Dermis microvascular lymphatic vessel endothelial cell (primary cell): Measurements from ENCODE around the gene NCKAP5. TPM values are rescaled to one million over a fixed set of nuclear protein-coding genes. Genes with fewer than 3 reads are reported as not detected.

Experiments
- DNase-seq, 2 donors: peaks; one replicate each; pipeline versions ENCODE4 v3.0.0 to v3.0.0-alpha.2; 2010; ENCODE audit warnings: low read depth in 2 of 2
- total RNA-seq: library from RNA; depleted of rRNA; stranded (reverse); fragments of >200 nt; gene quantifications from 2 replicates; pipeline ENCODE4 v1.2.1, GENCODE V29; 2014

NCKAP5 gene
- total RNA-seq, 1 donor from 2014 or later: under 0.01 TPM

GRCh38 chr2:133341575-133341974, 226.7 kb downstream of the NCKAP5 start:
- DNase-seq: no peak

GRCh38 chr2:133338224-133338623, 230.0 kb downstream of the NCKAP5 start:
- DNase-seq: no peak

- no peak for DNase-seq
Observed at GRCh38 chr2:133334923-133335322, 233.3 kb downstream of the NCKAP5 start.

- no peak for DNase-seq
Observed at GRCh38 chr2:133333181-133333580, 235.1 kb downstream of the NCKAP5 start.

- no peak for DNase-seq
Observed at GRCh38 chr2:133331436-133331835, 236.8 kb downstream of the NCKAP5 start.

- no peak for DNase-seq
Observed at GRCh38 chr2:133326652-133327397, 241.4 kb downstream of the NCKAP5 start.

- peak in 1 of 2 donors; percentile 9 for DNase-seq
Observed at GRCh38 chr2:133324150-133324561, 244.1 kb downstream of the NCKAP5 start.

GRCh38 chr2:133322909-133323308, 245.4 kb downstream of the NCKAP5 start:
- no peak for DNase-seq

GRCh38 chr2:133317178-133317577, 251.1 kb downstream of the NCKAP5 start:
- DNase-seq: no peak

- no peak for DNase-seq
Observed at GRCh38 chr2:133316557-133316956, 251.7 kb downstream of the NCKAP5 start.

- no peak for DNase-seq
Observed at GRCh38 chr2:133315280-133315679, 253.0 kb downstream of the NCKAP5 start.

GRCh38 chr2:133314795-133315194, 253.5 kb downstream of the NCKAP5 start:
- no peak for DNase-seq

- no peak for DNase-seq
Observed at GRCh38 chr2:133312038-133312729, 256.1 kb downstream of the NCKAP5 start.

GRCh38 chr2:133306236-133306635, 262.0 kb downstream of the NCKAP5 start:
- no peak for DNase-seq

- DNase-seq: no peak
Observed at GRCh38 chr2:133304344-133304743, 263.9 kb downstream of the NCKAP5 start.

GRCh38 chr2:133303150-133303549, 265.1 kb downstream of the NCKAP5 start:
- no peak for DNase-seq

GRCh38 chr2:133296401-133296800, 271.9 kb downstream of the NCKAP5 start:
- no peak for DNase-seq

GRCh38 chr2:133293544-133294353, 274.5 kb downstream of the NCKAP5 start:
- DNase-seq: peak; percentile 47 to 55

GRCh38 chr2:133292259-133292658, 276.0 kb downstream of the NCKAP5 start:
- DNase-seq: no peak

- no peak for DNase-seq
Observed at GRCh38 chr2:133287709-133288108, 280.6 kb downstream of the NCKAP5 start.

- no peak for DNase-seq
Observed at GRCh38 chr2:133286326-133286922, 281.8 kb downstream of the NCKAP5 start.

GRCh38 chr2:133273031-133273430, 295.2 kb downstream of the NCKAP5 start:
- DNase-seq: no peak
